H9 (cell line): ENCODE results near the gene CACHD1. TPM values are rescaled to one million over a fixed set of nuclear protein-coding genes. Genes with fewer than 3 reads are reported as not detected.

ENCODE experiments used
- DNase-seq: peaks from one replicate; pipeline ENCODE4 v3.0.0-alpha.2; 2017
- H2AFZ ChIP-seq: one replicate; pipeline ENCODE4 v1.6.1; 2013; ENCODE audit warnings: mild to moderate bottlenecking, low read length, control low read depth, moderate library complexity
- H2AK5ac ChIP-seq: 2 replicates; pipeline ENCODE4 v1.6.1; 2013; ENCODE audit warnings: low read length, control low read depth, mixed read lengths; ENCODE audit not compliant: insufficient read length
- H2BK120ac ChIP-seq: one replicate; pipeline ENCODE4 v1.6.1; 2013; ENCODE audit warnings: low read depth, mild to moderate bottlenecking, low read length, control low read depth, inconsistent platforms; ENCODE audit not compliant: poor library complexity, severe bottlenecking
- H2BK12ac ChIP-seq: 2 replicates; pipeline ENCODE4 v1.6.1; 2013; ENCODE audit warnings: low read length, control low read depth, mixed read lengths, low read depth; ENCODE audit not compliant: insufficient read length
- H2BK15ac ChIP-seq: 2 replicates; pipeline ENCODE4 v1.6.1; 2013; ENCODE audit warnings: low read depth, low read length, control low read depth
- H2BK20ac ChIP-seq: one replicate; pipeline ENCODE4 v1.6.1; 2013; ENCODE audit warnings: low read depth, mild to moderate bottlenecking, low read length, control low read depth, inconsistent platforms; ENCODE audit not compliant: poor library complexity, severe bottlenecking
- H2BK5ac ChIP-seq: 2 replicates; pipeline ENCODE4 v1.6.1; 2013; ENCODE audit warnings: low read length, control low read depth, mixed read lengths; ENCODE audit not compliant: insufficient read length
- H3K14ac ChIP-seq: 2 replicates; pipeline ENCODE4 v1.6.1; 2013; ENCODE audit warnings: low read length, control low read depth; ENCODE audit not compliant: insufficient read depth
- H3K18ac ChIP-seq: 2 replicates; pipeline ENCODE4 v1.6.1; 2013; ENCODE audit warnings: low read depth, mild to moderate bottlenecking, mixed read lengths, low read length, control low read depth; ENCODE audit not compliant: insufficient read length
- H3K23ac ChIP-seq: 2 replicates; pipeline ENCODE4 v1.6.1; 2013; ENCODE audit warnings: low read length, control low read depth, mixed read lengths, low read depth; ENCODE audit not compliant: insufficient read length
- H3K23me2 ChIP-seq: 2 replicates; pipeline ENCODE4 v1.6.1; 2013; ENCODE audit warnings: low read depth, mild to moderate bottlenecking, mixed read lengths, low read length, control low read depth; ENCODE audit not compliant: insufficient read length, poor library complexity, severe bottlenecking
- H3K27ac ChIP-seq: 2 replicates; pipeline ENCODE4 v1.5.1; 2013; ENCODE audit warnings: low read length, control low read depth, mixed read lengths, low read depth; ENCODE audit not compliant: insufficient read length
- H3K27me3 ChIP-seq: 2 replicates; pipeline ENCODE4 v1.6.1; 2013; ENCODE audit warnings: low read length, control low read depth, inconsistent platforms; ENCODE audit not compliant: insufficient read depth
- H3K4ac ChIP-seq: 2 replicates; pipeline ENCODE4 v1.6.1; 2013; ENCODE audit warnings: low read depth, mild to moderate bottlenecking, control low read depth, inconsistent platforms, low read length, moderate library complexity
- H3K4me1 ChIP-seq: 2 replicates; pipeline ENCODE4 v1.6.1; 2013; ENCODE audit warnings: low read length, control low read depth, inconsistent platforms; ENCODE audit not compliant: insufficient read depth
- H3K4me2 ChIP-seq: 2 replicates; pipeline ENCODE4 v1.6.1; 2013; ENCODE audit warnings: low read length, control low read depth, mixed read lengths; ENCODE audit not compliant: insufficient read length, insufficient read depth
- H3K56ac ChIP-seq: 2 replicates; pipeline ENCODE4 v1.6.1; 2013; ENCODE audit warnings: low read depth, mild to moderate bottlenecking, mixed read lengths, low read length, control low read depth; ENCODE audit not compliant: insufficient read length
- H3K79me1 ChIP-seq: 2 replicates; pipeline ENCODE4 v1.6.1; 2013; ENCODE audit warnings: low read depth, mild to moderate bottlenecking, moderate library complexity, low read length, control low read depth, inconsistent platforms; ENCODE audit not compliant: insufficient read depth, poor library complexity, severe bottlenecking
- H3K79me2 ChIP-seq: 2 replicates; pipeline ENCODE4 v1.6.1; 2013; ENCODE audit warnings: low read length, control low read depth, inconsistent platforms; ENCODE audit not compliant: insufficient read depth
- H3K9ac ChIP-seq: 2 replicates; pipeline ENCODE4 v1.6.1; 2013; ENCODE audit warnings: low read length, control low read depth, mixed read lengths; ENCODE audit not compliant: insufficient read length; ENCODE audit errors: extremely low read depth
- H3K9me3 ChIP-seq: one replicate; pipeline ENCODE4 v1.6.1; 2013; ENCODE audit warnings: low read depth, low read length, inconsistent platforms; ENCODE audit not compliant: control insufficient read depth
- H3T11ph ChIP-seq: one replicate; pipeline ENCODE4 v1.6.1; 2013; ENCODE audit warnings: mild to moderate bottlenecking, low read length, control low read depth, inconsistent platforms
- H4K20me1 ChIP-seq: one replicate; pipeline ENCODE4 v1.6.1; 2013; ENCODE audit not compliant: control insufficient read depth, insufficient read length, insufficient read depth
- H4K5ac ChIP-seq: 2 replicates; pipeline ENCODE4 v1.6.1; 2013; ENCODE audit warnings: low read depth, mild to moderate bottlenecking, mixed read lengths, low read length, control low read depth; ENCODE audit not compliant: insufficient read length
- H4K8ac ChIP-seq: replicated peaks from 2 replicates; pipeline ENCODE4 v1.6.1; 2013; ENCODE audit warnings: low read length, control low read depth, mixed read lengths, low read depth; ENCODE audit not compliant: insufficient read length
- H4K91ac ChIP-seq: 2 replicates; pipeline ENCODE4 v1.6.1; 2013; ENCODE audit warnings: low read depth, mild to moderate bottlenecking, moderate library complexity, mixed read lengths, low read length, control low read depth; ENCODE audit not compliant: insufficient read length
- H3K27ac Mint-ChIP-seq, 3 experiments: 2 replicates in 2 of 3; 3 replicates in 1 of 3; pipeline ENCODE4 v1.8.0; 2020 to 2021; ENCODE audit warnings: mixed read lengths in 3 of 3, mild to moderate bottlenecking in 1 of 3, moderate library complexity in 1 of 3
- H3K27me3 Mint-ChIP-seq: 2 replicates; pipeline ENCODE4 v1.8.0; 2021; ENCODE audit warnings: low read depth, mild to moderate bottlenecking, moderate library complexity, mixed read lengths
- H3K36me3 Mint-ChIP-seq, 3 experiments: 2 replicates in 2 of 3; 3 replicates in 1 of 3; pipeline ENCODE4 v1.8.0; 2020 to 2021; ENCODE audit warnings: low read depth in 3 of 3, mixed read lengths in 3 of 3; ENCODE audit not compliant: insufficient read depth in 1 of 3
- H3K4me1 Mint-ChIP-seq, 2 experiments: 2 replicates each; pipeline ENCODE4 v1.8.0; 2020; ENCODE audit warnings: mixed read lengths in 2 of 2
- H3K4me3 Mint-ChIP-seq, 2 experiments: 2 replicates in 1 of 2; 3 replicates in 1 of 2; pipeline ENCODE4 v1.8.0; 2020 to 2021; ENCODE audit warnings: mild to moderate bottlenecking in 2 of 2, mixed read lengths in 2 of 2, moderate library complexity in 1 of 2
- H3K9me3 Mint-ChIP-seq, 2 experiments: 2 replicates in 1 of 2; 3 replicates in 1 of 2; pipeline ENCODE4 v1.8.0; 2020; ENCODE audit warnings: mild to moderate bottlenecking in 2 of 2, mixed read lengths in 2 of 2, moderate library complexity in 1 of 2
- WGBS: extraction: QIAGEN DNeasy Blood & Tissue Kit; methylation state at CpG from one replicate; pipeline ENCODE4 v1.1.7; 2013; ENCODE audit warnings: missing lambda C conversion rate, low lambda C conversion rate, mixed read lengths; ENCODE audit not compliant: insufficient read length; ENCODE audit errors: extremely low coverage; 5-methylcytosine and 5-hydroxymethylcytosine counted together
- total RNA-seq: library from RNA; stranded (reverse); gene quantifications from 2 replicates; pipeline ENCODE4 v1.2.1, GENCODE V29; 2021
- TF ChIP-seq, protein P1 (sequence below): fragments of 200-600 bp; sonication (generic); conservative IDR thresholded peaks from 3 replicates; pipeline ENCODE4 v1.8.0; 2021; ENCODE audit warnings: antibody characterized with exemption, mild to moderate bottlenecking

Gene CACHD1
- total RNA-seq, 1 experiment from 2014 or later, result 94.2 TPM

DNA sequence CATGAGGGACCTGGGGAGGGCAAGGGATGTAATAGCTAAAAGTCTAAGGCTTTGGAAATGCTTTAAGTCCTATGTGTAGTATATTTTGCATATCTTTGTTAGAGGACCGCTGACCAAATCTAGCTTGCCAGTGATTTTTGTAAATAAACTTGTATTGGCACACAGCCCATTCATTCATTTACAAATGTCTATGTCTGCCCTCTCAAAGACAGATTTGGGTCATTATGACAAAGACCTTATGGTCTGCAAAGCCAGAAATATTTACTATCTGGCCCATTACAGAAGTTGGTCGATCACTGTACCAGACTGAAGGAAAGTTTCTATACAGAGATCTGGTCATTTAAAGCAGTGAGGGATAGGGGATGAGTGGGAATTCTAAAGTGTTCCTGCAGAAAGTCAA is 154.9 kb downstream of the CACHD1 start:
- Histone ChIP-seq H3K79me1 (no peaks in the 10 kb centered on the region), H2AK5ac (no peak overlapping the region), H4K5ac (no peak overlapping the region), H3K9ac (no peak overlapping the region), H4K20me1 (no peaks in the 10 kb centered on the region), H3K4me2 (no peak overlapping the region), H4K8ac (no peak overlapping the region), H3K79me2 (no peaks in the 10 kb centered on the region; the same call in 1 of the 2 replicates), H3K14ac (no peak overlapping the region), H3K27me3 (no peaks in the 10 kb centered on the region), H2BK15ac (no peak overlapping the region), H3K23ac (no peak overlapping the region), H2BK12ac (no peak overlapping the region), H3K23me2 (no peaks in the 10 kb centered on the region), H3K27ac (no peak overlapping the region), H2BK5ac (no peak overlapping the region), H2BK20ac (no peak overlapping the region), H3K4ac (no peak overlapping the region), H4K91ac (no peak overlapping the region), H2BK120ac (no peak overlapping the region), H3K9me3 (no peaks in the 10 kb centered on the region), H3T11ph (no peak overlapping the region), H3K56ac (no peak overlapping the region), H3K18ac (no peak overlapping the region), H3K4me1 (no peaks in the 10 kb centered on the region), H2AFZ (no peak overlapping the region)
- peaks cover 0 to 22% (median 19%) of the 10 kb centered on the region in 3 experiments; a peak in 4 of 7 replicates for H3K36me3 Mint-ChIP-seq
- no peaks in the 10 kb centered on the region for H3K27me3 Mint-ChIP-seq
- no peak for DNase-seq
- no CpG with 5 or more reads among the region's 2 CpGs for WGBS
- H3K4me1 Mint-ChIP-seq, result peaks cover 18 to 21% of the 10 kb centered on the region in 2 experiments
- TF ChIP-seq, protein P1, sequence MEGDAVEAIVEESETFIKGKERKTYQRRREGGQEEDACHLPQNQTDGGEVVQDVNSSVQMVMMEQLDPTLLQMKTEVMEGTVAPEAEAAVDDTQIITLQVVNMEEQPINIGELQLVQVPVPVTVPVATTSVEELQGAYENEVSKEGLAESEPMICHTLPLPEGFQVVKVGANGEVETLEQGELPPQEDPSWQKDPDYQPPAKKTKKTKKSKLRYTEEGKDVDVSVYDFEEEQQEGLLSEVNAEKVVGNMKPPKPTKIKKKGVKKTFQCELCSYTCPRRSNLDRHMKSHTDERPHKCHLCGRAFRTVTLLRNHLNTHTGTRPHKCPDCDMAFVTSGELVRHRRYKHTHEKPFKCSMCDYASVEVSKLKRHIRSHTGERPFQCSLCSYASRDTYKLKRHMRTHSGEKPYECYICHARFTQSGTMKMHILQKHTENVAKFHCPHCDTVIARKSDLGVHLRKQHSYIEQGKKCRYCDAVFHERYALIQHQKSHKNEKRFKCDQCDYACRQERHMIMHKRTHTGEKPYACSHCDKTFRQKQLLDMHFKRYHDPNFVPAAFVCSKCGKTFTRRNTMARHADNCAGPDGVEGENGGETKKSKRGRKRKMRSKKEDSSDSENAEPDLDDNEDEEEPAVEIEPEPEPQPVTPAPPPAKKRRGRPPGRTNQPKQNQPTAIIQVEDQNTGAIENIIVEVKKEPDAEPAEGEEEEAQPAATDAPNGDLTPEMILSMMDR, result no peak
- H3K9me3 Mint-ChIP-seq, result no peaks in the 10 kb centered on the region
- no peak overlapping the region for H3K4me3 Mint-ChIP-seq
- H3K27ac Mint-ChIP-seq, result peak overlapping the region in 1 of 3 experiments; percentile 71; a peak in 1 of 7 replicates
